ENCODE results near the gene SEPTIN1.
"Not testable (repeated sequence)": the region's sequence is repeated elsewhere in the genome, so short reads cannot be mapped to it uniquely, and the experiment has no call there.

The SEPTIN1 gene

DNA sequence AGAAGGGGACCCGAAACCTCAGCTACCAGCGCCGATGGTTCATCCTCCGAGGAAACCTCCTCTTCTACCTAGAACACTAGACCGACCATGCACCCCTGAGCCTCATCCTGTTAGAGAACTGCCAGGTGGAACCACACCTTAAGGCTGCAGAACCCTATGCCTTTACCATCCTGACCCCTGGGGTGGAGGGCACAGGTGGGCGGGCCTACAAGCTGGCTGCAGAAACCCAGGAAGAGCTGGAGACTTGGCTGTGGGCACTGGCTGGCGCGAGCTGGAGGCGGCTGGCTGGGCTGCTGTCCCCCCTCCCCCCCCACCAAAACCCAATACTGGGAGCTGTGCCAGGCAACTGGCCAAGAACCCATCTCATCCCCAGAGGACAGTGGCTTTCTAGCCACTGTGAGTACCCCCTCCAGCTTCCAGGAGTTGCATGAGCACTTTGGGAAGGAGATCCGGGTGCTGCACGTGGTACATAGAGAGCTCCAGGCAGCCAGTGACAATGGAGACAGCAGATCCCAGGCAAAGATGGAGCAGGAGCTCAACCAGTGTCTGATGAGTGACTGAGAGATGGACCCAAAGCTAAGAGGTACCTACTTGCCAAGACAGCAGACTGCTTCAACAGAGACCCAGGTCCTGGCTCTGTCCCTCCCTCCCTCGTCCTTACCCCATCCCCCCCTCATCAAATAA lies 25.8 kb downstream of the SEPTIN1 start:
- DNase-seq, result no peak

DNA sequence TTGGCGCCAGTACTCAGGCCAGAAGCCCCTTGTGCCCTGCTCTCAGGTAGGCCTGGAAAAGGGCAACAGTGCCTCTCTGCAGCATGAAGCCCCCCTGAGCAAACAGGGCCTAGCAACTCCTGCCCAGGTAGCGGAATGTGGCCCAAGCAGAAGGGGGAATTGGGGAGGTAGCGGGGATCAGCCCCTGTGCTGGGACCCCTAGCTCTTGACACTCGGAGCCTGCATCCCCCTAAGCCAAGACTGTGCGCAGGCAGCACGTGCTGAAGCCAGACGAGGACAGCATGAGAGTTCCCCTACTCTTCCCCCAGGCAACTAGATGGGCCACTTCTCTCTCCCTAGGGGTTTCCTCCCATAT lies 26.4 kb downstream of the SEPTIN1 start:
- DNase-seq, result no peak

DNA sequence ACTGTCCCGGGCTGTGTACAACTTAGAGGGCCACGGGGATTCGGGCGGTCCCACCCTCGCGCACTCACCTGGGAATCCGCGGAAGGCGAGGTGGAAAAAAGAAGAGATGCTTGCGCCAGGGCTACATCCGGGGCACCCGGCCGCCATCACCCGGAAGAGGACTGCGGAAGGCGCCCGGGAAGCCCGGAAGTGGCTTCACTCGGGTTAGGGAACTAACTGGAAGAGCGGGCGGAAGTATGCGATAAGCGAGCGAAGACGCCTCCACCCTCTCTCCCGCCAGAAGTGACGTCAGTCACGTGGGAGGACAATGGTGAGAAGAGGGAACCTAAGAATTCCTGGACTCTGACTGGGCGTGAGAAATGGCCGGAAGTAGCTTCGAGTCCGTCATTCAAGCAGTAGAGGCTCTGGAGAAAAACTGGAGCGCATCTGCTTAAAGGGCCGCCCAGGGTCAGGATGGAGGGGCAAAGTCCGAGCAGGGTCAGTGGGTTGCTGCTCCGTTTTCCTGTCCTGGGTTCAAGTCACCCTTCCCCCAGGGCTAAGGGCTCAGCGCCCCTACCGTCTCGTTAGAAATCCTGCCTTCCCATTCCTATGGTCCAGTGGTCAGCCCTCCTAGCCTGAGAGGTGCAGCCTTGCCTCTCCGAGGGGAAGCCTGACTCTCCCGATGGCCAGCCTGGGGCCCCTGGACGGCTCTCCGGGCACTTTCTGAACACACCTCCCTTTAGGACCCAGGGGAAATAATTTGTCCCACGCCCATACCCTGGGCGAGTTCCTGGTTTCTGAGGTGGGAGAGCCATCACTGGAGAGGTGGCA lies 27.0 kb downstream of the SEPTIN1 start, which contains the start of gene CD2BP2:
TSS of gene CD2BP2 (minus strand) at position 165 of the 810 bp plus-strand sequence. CDS start 627 bp downstream, outside the sequence.
- peak; percentile 71 to 95 (median 82) for DNase-seq

DNA sequence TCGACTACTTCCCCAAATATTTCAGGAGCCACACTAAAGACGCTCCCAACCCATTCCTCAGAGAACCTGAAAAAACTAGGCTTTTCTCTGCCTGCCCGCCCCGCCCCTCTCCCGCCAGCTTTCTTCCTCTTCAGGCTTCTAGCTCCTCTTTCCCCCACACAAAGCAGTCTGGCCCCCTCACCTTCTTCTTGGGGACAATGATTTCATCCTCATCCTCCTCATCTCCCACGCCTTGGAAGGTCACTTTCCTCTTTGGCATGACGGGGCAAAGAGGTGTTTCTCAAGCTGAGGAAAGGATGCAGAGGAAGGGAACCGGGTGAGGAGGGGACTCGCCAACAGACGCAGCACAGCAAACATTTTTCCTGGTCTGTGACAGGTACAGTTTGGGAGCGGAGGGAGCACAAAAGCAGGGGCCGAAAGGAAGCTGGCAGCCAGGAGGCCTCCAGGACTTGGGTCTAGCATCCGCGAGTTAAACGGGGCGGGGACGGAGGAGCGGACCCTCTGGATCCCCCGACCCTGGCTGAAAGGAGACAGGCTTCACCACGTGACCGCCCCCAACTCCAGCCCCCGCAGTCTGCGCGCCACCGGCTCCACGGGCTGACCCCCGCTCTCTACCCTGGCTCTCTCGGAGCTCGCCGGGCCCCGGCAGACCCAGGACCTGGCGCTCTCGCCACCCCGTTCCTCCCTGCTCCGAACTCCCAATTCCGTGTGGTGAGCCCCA lies 27.8 kb downstream of the SEPTIN1 start:
- no peak for DNase-seq

DNA sequence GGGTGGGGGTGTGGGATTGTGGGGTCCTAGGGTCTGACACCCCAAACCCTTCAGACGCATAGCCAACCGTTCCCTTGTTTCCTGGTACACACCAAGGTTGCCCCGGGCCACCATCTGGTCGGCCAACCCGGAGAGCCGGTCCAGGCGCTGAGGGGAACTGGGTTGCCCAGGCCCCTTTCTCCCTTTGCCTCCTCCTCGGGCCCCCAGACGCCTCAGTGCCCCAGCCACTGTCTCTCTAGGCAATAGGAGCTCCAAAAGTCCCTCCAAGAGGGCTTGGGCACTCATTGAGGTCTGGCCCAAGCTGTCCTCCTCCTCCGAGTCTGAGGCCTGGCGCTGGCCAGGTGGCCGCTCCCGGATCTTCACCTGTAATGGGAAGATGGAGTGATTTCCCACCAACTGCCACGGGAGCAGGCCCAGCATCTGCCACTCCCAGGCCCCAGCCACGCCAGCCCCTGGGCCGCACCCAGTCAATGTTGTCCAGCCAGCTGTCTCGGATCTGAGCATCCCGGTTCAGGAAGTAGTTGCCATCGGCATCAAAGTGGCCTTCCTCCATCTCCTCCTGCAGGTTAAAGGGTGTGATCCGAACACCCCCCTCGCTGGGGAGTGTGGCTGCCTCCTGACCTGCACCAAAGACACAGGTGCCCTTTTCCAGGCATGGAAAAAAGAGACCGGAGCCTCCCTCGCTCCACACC lies 28.8 kb downstream of the SEPTIN1 start:
- DNase-seq, result no peak

DNA sequence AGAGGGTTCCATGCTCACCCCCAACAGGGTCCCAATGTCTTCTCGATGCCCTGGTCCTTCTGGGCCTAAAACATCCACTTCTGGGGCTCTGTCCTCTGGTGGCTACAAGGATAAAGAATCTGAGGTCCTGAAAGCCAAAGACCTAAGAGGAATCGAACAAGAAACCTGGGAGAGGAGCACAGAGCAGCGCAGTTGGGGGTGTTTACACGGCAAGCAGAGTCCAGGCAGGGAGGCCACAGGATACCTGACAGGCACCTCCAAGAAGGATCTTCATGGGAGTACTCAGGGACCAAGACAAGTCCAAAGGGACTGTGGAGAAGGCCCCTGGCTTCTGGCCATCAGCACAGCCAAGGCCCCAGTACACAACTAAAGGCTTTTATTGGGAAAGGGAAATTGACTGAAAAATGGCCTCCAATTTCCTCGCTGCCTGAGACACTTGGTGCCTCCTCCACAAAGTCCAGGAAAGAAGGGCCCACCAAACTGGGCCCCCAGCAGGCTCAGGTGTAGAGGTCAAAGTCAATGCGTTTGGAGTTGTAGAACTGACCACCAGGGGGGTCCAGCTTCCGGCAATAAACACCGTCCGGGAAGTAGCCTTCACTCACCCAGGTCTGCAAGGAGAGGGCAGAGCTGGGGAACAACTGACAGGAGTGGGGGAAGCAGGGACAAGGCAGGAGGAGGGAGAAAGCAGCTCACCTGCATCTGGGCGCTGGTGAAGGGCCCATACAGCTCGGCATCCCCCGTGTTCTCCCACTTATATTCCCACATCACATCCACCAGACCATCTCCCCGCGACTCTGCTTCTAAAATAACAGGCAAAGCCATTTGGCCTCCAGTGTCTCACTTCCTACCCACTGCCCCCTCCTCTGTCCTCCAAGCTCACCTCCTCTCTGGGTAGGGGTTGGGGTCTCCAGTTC lies 29.6 kb downstream of the SEPTIN1 start:
- DNase-seq, result no peak

DNA sequence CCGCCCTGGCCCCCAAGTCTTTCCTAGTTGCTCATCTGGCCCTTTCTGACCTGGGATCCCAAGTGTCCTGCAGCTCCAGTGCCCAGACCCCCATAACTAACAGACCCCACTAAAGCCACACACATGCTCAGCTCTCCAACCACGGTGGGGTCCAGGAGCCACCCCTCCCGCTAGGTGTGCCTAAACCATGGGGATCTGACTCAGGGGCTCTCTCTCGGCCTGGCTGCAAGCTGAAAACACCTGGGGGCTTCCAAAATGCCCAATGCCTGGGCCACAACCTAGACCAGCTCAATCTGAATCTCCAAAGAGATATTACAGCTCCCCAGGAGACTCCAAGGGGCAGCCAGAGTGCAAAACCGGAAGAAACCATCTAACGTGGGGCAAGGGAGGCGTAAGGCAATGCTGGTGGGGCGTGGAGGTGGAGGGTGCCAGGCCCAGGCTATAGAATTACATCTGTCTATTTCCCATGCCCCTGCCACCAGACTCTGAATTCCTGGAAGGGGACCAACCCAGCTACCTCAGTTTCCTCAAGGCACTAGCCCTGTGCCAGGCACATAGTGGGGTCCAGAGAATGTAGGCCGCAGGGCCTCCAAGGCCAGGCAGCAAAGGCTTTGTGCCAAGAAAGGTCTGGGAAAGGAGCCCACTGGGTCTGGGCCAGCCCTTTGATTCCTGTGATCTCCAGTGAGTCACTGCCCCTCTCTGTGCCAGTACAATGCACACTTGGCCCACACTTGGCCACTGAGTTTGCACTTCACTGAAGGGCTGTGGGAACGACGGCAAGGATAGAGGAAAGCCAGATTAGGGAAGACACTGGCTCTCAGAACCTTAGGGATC lies 30.6 kb downstream of the SEPTIN1 start:
- no peak for DNase-seq

DNA sequence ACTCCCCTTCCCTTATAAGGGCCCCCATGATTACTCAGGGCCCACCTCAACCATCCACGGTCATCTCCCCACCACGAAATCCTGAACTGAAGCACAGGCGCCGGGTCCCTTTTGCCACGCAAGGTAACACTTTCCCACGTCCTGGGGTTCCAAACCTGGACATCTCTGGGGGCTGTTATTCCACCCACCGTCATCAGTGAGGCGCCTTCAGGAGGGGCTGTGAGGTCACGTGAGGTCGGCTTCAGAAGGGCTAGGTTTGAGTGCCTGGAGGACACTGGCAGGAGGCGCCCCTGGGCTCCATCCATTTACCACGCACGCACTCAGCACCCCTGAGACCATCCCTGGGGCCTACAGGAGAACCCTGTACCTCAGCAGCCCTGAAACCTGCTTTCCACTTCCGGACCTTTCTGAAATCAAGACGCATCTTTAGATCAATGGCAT lies 31.3 kb downstream of the SEPTIN1 start:
- no peak for DNase-seq

DNA sequence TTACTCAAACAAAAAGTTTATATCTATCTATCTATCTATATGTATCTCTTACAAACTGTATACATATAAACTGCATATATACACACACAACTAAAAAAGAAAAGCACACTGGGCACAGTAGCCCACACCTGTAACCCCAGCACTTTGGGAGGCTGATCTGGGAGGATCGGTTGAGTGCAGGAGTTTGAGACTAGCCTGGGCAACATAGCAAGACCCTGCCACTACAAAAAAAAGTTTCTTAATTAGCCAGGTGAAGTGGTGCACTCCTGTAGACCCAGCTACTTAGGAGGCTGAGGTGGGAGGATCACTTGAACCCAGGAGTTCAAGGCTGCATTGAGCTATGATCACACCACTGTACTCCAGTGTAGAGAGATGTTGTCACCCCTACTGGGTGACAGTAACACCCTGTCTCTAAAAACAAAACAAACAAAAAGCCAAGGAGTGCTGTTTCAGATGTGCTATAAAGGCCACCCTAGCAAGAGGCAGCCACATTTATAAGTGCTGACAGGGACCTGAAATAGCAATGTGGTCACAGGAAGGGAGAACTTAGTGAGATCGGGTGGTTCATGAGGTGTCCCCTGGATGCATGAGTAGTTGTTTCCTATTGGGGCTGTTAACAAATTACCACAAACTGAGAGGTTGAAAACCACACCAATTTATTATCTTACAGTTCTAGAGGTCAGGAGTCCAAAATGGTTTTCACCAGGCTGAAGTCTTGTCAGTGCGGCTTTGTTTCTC lies 32.1 kb downstream of the SEPTIN1 start:
- DNase-seq, result peak in 1 of 5 experiments; percentile 65

DNA sequence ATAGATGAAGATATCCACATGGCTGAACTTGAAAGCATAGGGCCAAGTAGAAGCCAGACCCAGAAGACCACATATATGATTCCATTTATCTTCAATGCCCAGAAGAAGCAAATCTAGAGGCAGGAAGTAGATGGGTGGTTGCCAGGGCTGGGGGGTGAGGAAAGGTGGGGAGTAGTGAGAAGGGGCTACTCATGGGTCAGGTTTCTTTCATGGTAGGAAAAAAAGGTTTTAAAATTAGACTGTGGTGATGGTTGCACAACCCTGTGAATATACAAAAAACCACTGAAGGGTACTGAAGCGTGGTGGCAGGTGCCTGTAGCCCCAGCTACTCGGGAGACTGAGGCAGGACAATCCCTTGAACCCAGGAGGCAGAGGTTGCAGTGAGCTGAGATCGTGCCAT lies 32.7 kb downstream of the SEPTIN1 start:
- DNase-seq, result no peak

DNA sequence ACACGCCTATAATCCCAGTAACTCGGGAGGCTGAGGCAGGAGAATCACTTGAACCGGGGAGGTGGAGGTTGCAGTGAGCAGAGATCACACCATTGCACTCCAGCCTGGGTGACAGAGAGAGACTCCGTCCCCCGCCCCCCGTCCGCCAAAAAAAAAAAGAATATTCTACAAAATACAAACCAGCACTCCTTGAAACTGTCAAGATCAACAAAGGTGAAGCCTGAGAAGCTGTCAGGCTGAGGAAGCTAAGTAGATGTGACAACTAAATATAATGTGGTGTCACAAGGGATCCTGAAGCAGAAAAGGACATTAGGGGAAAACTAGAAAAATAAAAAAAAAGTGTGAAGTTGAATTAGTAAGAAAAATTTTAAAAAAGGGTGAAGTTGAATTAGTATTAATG lies 33.4 kb downstream of the SEPTIN1 start:
- no peak for DNase-seq

DNA sequence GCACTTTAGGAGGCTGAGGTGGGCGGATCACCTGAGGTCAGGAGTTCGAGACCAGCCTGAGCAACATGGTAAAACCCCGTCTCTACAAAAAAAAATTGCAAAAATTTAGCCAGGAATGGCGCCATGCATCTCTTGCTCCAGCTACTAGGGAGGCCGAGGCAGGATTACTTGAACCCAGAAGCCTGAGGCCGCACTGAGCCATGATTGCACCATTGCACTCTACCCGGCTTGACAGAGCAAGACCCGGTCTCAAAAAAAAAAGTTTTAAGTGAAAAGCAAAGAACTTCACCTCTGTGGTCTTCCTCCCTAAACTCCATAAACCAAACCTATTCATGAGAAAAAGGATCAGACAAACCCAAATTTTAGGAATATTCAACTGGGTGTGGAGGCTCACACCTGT lies 34.2 kb downstream of the SEPTIN1 start:
- DNase-seq, result no peak

DNA sequence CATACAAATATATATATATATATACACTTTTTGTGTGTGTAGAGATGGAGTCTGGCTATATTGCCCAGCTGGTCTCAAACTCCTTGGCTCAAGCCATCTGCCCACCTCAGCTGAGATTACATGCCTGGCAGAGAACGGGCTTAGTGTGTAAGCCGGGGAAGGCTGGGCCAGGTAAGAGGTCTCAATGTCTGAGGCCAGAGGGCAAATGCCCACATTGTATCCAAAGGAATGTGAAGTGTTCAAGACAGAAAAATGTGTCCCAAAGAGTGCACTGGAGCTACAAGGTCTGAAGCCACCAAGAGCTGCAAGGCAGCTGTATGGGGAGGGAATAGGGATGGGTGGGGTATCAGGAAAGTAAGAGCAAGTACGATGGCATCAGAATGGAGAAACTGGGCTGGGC lies 36.1 kb downstream of the SEPTIN1 start:
- DNase-seq, result no peak

DNA sequence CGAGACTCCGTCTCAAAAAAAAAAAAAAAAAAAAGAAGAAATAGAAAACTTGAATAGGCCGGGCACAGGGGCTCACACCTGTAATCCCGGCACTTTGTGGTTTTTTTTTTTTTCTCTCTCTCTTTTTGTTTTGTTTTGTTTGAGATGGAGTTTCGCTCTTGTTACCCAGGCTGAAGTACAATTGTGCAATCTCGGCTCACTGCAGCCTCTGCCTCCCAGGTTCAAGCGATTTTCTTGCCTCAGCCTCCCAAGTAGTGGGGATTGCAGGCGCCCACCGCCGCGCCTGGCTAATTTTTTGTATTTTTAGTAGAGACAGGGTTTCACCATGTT lies 38.9 kb downstream of the SEPTIN1 start:
- not testable (repeated sequence) for DNase-seq

DNA sequence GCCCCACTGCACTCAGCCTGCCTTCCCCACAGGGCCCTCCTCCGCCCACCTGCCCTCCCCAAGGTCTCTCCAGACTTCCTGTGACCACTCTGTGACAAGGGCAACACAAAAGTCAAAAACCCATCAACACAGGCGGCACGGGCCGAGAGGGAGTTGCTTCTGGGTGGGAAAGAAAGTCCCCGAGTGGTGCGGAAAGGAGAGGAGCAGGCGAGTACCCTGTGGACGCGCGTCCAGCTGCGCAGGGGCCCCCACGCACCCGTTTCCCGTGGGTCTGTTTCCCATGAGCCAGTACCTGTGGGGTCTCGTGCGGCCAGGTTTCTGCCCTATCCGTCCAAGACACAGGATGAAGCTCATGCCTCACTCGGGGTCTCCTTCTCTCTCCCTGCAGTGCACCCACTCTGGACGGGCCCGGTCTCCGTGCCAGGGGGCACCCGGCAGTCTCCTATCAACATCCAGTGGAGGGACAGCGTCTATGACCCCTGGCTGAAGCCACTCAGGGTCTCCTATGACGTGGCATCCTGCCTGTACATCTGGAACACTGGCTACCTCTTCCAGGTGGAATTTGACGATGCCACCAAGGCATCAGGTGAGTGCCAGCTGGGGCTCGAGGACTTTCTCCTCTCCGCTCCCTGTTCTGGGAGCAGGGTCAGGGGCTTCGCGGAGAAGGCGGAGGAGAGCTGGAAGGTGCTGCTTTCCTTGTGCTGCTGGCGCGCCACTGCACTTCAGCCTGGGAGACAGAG lies 39.4 kb downstream of the SEPTIN1 start:
- DNase-seq, result no peak

DNA sequence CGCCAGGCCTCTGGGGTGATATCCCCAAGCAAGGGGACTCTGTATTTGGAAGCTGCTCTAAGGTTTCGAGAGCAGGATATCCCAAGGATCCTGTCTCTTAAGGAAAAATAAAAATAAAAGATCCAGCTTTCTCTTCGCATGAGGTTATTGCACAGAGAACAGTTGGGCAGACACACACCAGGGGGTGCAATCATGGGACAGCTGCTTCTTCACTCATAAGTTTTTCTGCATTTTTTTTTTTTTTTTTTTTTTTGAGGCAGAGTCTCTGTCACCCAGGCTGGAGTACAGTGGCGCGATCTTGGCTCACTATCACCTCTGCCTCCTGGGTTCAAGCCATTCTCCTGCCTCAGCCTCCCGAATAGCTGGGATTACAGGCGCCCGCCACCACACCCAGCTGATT lies 40.4 kb downstream of the SEPTIN1 start:
- DNase-seq, result not testable (repeated sequence)

DNA sequence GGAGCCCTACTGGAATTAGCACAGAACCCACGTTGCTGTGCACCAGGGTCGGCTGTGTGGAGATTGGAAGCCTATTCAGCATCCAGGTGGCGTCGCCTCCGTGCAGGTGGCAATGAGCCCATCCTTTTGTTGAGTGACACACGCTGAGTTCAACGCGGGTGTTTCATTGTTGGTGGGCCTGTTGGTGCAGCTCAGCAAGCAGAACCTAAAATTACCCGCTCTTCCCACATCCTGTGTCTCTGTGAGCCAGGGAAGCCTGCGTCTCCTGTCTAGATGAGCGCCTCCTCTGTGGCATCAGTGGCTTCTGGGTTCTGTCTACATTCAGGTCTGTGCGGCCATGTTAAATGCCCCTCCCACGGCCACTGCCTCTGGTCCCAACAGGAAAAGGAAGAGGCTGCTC lies 41.7 kb downstream of the SEPTIN1 start:
- DNase-seq, result no peak

DNA sequence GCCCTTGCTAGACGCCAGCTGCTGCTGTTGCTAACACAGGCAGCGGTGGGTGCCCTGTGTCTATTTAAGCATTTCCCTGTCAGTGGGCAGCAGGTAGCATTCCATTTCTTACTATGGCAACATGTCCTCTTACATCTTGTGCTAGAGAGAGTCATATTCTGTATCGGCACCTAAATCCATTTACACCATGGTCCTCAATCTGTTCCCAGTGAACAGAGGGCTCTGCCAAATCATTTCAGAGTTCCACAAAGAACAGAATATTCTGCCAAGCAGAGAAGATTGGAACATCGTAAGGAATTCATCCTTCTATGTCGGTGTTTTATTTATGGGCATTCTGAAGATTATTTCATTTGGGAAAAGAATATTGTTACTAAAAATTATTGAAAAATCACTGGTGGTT lies 43.6 kb downstream of the SEPTIN1 start:
- not testable (repeated sequence) for DNase-seq

DNA sequence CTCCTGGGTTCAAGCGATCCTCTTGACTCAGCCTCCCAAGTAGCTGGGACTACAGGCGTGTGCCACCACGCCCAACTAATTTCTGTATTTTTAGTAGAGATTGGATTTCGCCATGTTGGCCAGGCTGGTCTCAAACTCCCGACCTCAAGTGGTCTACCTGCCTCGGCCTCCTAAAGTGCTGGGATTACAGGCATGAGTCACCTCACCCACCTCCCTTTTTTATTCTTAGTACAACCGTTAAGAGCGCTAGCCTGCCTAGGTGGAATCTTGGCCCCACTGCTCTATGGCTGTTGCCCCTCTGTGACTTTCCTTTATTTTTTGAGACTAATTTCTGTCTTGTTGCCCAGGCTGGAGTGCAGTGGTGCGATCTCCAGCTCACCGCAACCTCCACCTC lies 44.4 kb downstream of the SEPTIN1 start:
- not testable (repeated sequence) for DNase-seq
